HG03025 (cell line): ENCODE measurements around the gene SRP14.
"Not testable (repeated sequence)": the region's sequence is repeated elsewhere in the genome, so short reads cannot be mapped to it uniquely, and the experiment has no call there.

Source experiments
- ATAC-seq: cut with Tn5 transposase; IDR thresholded peaks from one replicate; pipeline ENCODE4 v1.9.1; 2021; ENCODE audit warnings: mild to moderate bottlenecking, moderate library complexity; ENCODE audit not compliant: unreplicated experiment, low FRiP score

SRP14 gene

GRCh38 chr15:40032125-40032839 lies 6.7 kb downstream of the SRP14 start:
- ATAC-seq: no peak

GRCh38 chr15:40031300-40031699 lies 7.7 kb downstream of the SRP14 start:
- no peak for ATAC-seq

- no peak for ATAC-seq
These were observed 8.7 kb downstream of the SRP14 start for GRCh38 chr15:40029979-40030893.

GRCh38 chr15:40028853-40029252 lies 10.1 kb downstream of the SRP14 start:
- no peak for ATAC-seq

GRCh38 chr15:40028193-40028592 lies 10.8 kb downstream of the SRP14 start:
- no peak for ATAC-seq

GRCh38 chr15:40016224-40016865 lies 22.6 kb downstream of the SRP14 start:
- ATAC-seq: no peak

GRCh38 chr15:40014390-40014789 lies 24.6 kb downstream of the SRP14 start:
- ATAC-seq: no peak

GRCh38 chr15:40013372-40013771 lies 25.6 kb downstream of the SRP14 start:
- ATAC-seq: not testable (repeated sequence)

GRCh38 chr15:40011303-40011702 lies 27.7 kb downstream of the SRP14 start:
- no peak for ATAC-seq

- no peak for ATAC-seq
These were observed 28.3 kb downstream of the SRP14 start for GRCh38 chr15:40010686-40011085.

GRCh38 chr15:40008061-40008765 lies 30.8 kb downstream of the SRP14 start:
- ATAC-seq: no peak

GRCh38 chr15:40006646-40007045 lies 32.3 kb downstream of the SRP14 start:
- no peak for ATAC-seq

GRCh38 chr15:40006003-40006402 lies 33.0 kb downstream of the SRP14 start:
- no peak for ATAC-seq

- ATAC-seq: no peak
These were observed 35.7 kb downstream of the SRP14 start for GRCh38 chr15:40003116-40003916.

- no peak for ATAC-seq
These were observed 36.7 kb downstream of the SRP14 start for GRCh38 chr15:40002295-40002694.

- ATAC-seq: no peak
These were observed 39.3 kb downstream of the SRP14 start for GRCh38 chr15:39999538-40000200.

GRCh38 chr15:39998511-39999077 lies 40.4 kb downstream of the SRP14 start:
- ATAC-seq: no peak

- ATAC-seq: no peak
These were observed 41.3 kb downstream of the SRP14 start for GRCh38 chr15:39997639-39998038.

- ATAC-seq: no peak
These were observed 42.0 kb downstream of the SRP14 start for GRCh38 chr15:39997031-39997430.
